HEK293 (cell line): ENCODE results near the gene GALNTL6.

ENCODE experiments used
- PBX3 ChIP-seq: sonication (generic); formaldehyde crosslinking; IDR thresholded peaks from 2 replicates; pipeline ENCODE4 v1.8.1; 2022; ENCODE audit warnings: mild to moderate bottlenecking, moderate library complexity, missing genetic modification reagents
- ZNF530 ChIP-seq: fragments of 450-650 bp; formaldehyde crosslinking; IDR thresholded peaks from 2 replicates; pipeline ENCODE4 v1.5.1; 2016; ENCODE audit warnings: low read depth, missing biosample characterization, missing genetic modification characterization
- ZNF76 ChIP-seq: fragments of 450-650 bp; formaldehyde crosslinking; IDR thresholded peaks from 2 replicates; pipeline ENCODE4; 2016; ENCODE audit warnings: low read depth, missing biosample characterization, missing genetic modification characterization, borderline replicate concordance
- ZNF837 ChIP-seq: fragments of 450-650 bp; formaldehyde crosslinking; IDR thresholded peaks from 2 replicates; pipeline ENCODE4 v1.5.1; 2016; ENCODE audit warnings: missing biosample characterization, missing genetic modification characterization
- TF ChIP-seq, protein P1 (sequence below): fragments of 450-650 bp; formaldehyde crosslinking; IDR thresholded peaks from 2 replicates; pipeline ENCODE4 v1.5.1; 2016; ENCODE audit warnings: missing biosample characterization, missing genetic modification characterization
- TF ChIP-seq, protein P2 (sequence below): fragments of 450-650 bp; formaldehyde crosslinking; IDR thresholded peaks from 2 replicates; pipeline ENCODE4 v1.5.1; 2016; ENCODE audit warnings: missing biosample characterization, missing genetic modification characterization
- TF ChIP-seq, protein P3 (sequence below): fragments of 450-650 bp; formaldehyde crosslinking; IDR thresholded peaks from 2 replicates; pipeline ENCODE4 v1.5.1; 2016; ENCODE audit warnings: missing biosample characterization, missing genetic modification characterization

DNA sequence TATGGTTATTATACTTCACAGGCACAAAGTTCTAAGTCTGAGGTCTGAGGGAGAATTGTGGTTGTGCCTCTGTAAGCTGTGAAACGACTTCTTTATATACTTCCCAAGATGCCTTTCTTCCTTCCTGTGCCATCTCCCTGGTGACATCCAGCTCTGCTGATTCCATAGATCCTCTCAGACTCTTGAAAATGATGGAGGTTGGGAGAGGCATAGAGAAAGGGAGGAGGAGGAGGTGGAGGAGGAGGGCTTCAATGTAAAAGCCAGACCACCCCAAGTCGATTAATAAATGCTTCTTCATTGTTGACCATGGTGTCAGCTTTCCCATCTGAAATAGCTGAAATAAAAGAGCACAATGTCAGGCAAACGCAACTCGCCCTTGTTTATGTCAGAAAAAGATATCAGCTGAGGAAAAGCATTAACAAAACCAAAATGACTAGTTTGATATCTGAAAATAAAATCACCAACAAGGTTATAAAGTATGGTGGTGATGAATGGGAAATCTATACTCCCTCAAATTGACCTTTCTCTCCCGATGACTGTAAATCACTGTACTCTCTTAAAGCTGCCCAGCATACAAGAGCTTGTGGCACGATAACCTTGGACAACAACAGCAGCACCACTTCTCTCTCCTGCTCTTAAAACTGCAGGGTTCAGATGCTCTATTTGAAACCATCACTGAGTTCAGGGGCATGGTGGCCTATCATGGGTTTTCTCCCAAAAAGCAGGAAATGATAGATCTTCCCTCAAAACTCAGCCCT lies 1125.0 kb downstream of the GALNTL6 start:
- TF ChIP-seq, protein P1, sequence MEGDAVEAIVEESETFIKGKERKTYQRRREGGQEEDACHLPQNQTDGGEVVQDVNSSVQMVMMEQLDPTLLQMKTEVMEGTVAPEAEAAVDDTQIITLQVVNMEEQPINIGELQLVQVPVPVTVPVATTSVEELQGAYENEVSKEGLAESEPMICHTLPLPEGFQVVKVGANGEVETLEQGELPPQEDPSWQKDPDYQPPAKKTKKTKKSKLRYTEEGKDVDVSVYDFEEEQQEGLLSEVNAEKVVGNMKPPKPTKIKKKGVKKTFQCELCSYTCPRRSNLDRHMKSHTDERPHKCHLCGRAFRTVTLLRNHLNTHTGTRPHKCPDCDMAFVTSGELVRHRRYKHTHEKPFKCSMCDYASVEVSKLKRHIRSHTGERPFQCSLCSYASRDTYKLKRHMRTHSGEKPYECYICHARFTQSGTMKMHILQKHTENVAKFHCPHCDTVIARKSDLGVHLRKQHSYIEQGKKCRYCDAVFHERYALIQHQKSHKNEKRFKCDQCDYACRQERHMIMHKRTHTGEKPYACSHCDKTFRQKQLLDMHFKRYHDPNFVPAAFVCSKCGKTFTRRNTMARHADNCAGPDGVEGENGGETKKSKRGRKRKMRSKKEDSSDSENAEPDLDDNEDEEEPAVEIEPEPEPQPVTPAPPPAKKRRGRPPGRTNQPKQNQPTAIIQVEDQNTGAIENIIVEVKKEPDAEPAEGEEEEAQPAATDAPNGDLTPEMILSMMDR = no peak
- TF ChIP-seq PBX3 (CRISPR knock-in tag) = no peak
- TF ChIP-seq ZNF530 (tag by site-specific recombination) = no peak
- TF ChIP-seq, protein P2, sequence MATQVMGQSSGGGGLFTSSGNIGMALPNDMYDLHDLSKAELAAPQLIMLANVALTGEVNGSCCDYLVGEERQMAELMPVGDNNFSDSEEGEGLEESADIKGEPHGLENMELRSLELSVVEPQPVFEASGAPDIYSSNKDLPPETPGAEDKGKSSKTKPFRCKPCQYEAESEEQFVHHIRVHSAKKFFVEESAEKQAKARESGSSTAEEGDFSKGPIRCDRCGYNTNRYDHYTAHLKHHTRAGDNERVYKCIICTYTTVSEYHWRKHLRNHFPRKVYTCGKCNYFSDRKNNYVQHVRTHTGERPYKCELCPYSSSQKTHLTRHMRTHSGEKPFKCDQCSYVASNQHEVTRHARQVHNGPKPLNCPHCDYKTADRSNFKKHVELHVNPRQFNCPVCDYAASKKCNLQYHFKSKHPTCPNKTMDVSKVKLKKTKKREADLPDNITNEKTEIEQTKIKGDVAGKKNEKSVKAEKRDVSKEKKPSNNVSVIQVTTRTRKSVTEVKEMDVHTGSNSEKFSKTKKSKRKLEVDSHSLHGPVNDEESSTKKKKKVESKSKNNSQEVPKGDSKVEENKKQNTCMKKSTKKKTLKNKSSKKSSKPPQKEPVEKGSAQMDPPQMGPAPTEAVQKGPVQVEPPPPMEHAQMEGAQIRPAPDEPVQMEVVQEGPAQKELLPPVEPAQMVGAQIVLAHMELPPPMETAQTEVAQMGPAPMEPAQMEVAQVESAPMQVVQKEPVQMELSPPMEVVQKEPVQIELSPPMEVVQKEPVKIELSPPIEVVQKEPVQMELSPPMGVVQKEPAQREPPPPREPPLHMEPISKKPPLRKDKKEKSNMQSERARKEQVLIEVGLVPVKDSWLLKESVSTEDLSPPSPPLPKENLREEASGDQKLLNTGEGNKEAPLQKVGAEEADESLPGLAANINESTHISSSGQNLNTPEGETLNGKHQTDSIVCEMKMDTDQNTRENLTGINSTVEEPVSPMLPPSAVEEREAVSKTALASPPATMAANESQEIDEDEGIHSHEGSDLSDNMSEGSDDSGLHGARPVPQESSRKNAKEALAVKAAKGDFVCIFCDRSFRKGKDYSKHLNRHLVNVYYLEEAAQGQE (tag by site-specific recombination) = no peak
- TF ChIP-seq ZNF837 (tag by site-specific recombination) = no peak
- TF ChIP-seq ZNF76 (tag by site-specific recombination) = no peak
- TF ChIP-seq, protein P3, sequence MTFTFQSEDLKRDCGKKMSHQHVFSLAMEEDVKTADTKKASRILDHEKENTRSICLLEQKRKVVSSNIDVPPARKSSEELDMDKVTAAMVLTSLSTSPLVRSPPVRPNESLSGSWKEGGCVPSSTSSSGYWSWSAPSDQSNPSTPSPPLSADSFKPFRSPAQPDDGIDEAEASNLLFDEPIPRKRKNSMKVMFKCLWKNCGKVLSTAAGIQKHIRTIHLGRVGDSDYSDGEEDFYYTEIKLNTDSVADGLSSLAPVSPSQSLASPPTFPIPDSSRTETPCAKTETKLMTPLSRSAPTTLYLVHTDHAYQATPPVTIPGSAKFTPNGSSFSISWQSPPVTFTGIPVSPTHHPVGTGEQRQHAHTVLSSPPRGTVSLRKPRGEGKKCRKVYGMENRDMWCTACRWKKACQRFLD (tag by site-specific recombination) = no peak
